ENCODE data around the gene MAF.

MAF gene

GRCh38 chr16:79634298-79634697 lies 33.8 kb upstream of the MAF start:
- no peaks in the 10 kb centered on the region for H3K27me3 ChIP-seq (ENCODE audit: control insufficient read depth in 1 of 2, insufficient read depth in 2 of 2, low read length in 2 of 2)
- H3K4me1 ChIP-seq (ENCODE audit: control insufficient read depth in 1 of 2, insufficient read depth in 2 of 2, low read length in 2 of 2), result no peaks in the 10 kb centered on the region
- H3K36me3 ChIP-seq (ENCODE audit: control insufficient read depth in 1 of 2, insufficient read depth in 2 of 2, low read length in 2 of 2), result no peaks in the 10 kb centered on the region
- no peak overlapping the region for H3K9ac ChIP-seq (ENCODE audit: low read depth in 1 of 2, low read length in 2 of 2)
- no peak overlapping the region for H3K4me3 ChIP-seq (ENCODE audit: low read depth in 1 of 2, low read length in 2 of 2)
- no peaks in the 10 kb centered on the region for H3K9me3 ChIP-seq (ENCODE audit: control insufficient read depth in 1 of 2, low read length in 2 of 2)
- H3K27ac ChIP-seq (ENCODE audit: low read depth, low read length), result no peak overlapping the region

DNA sequence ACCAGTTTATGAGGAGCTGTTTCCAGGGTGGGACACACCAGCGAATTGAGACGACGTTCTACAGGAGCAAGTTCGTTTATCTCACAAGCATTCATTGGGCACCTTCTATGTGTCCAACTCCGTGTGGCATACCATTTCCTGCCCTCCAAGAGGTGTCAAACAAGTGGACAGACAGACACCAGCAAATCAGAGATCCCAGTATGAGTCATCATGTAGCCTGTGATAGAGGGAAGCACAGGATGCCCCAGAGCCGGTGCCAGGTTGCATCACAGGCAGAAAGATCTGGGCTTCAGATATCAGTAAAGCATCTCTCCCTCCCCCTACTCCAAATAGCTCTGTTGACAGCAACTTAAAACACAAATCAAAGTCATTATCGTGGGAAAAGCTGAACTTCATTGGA lies 31.8 kb upstream of the MAF start:
- Histone ChIP-seq H3K27ac (ENCODE audit: low read depth, low read length) (no peak overlapping the region), H3K27me3 (ENCODE audit: control insufficient read depth in 1 of 2, insufficient read depth in 2 of 2, low read length in 2 of 2) (no peaks in the 10 kb centered on the region), H3K9me3 (ENCODE audit: control insufficient read depth in 1 of 2, low read length in 2 of 2) (no peaks in the 10 kb centered on the region), H3K4me1 (ENCODE audit: control insufficient read depth in 1 of 2, insufficient read depth in 2 of 2, low read length in 2 of 2) (no peaks in the 10 kb centered on the region), H3K4me3 (ENCODE audit: low read depth in 1 of 2, low read length in 2 of 2) (no peak overlapping the region), H3K36me3 (ENCODE audit: control insufficient read depth in 1 of 2, insufficient read depth in 2 of 2, low read length in 2 of 2) (no peaks in the 10 kb centered on the region), H3K9ac (ENCODE audit: low read depth in 1 of 2, low read length in 2 of 2) (no peak overlapping the region)

DNA sequence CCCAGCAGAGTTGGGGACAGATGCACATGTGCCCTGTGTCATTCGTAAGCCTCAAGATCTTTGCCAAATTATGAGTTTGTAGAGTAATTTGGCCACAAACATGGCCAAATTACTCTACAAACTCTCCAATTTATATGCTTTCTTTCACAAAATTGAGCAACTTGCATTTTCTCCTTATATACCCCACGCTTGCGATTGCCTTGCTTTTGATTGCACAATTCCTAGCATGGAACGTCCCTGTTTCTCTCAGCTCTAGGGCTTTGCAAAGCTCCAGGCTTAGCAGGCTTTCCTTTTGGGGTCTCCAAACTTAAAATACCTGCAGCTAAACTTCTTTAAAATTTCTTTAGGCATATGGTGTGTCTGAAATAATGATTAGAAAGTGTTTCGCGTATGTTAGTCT lies 28.5 kb upstream of the MAF start:
- Histone ChIP-seq H3K27ac (ENCODE audit: low read depth, low read length) (no peak overlapping the region), H3K36me3 (ENCODE audit: control insufficient read depth in 1 of 2, insufficient read depth in 2 of 2, low read length in 2 of 2) (no peaks in the 10 kb centered on the region), H3K4me1 (ENCODE audit: control insufficient read depth in 1 of 2, insufficient read depth in 2 of 2, low read length in 2 of 2) (no peaks in the 10 kb centered on the region), H3K27me3 (ENCODE audit: control insufficient read depth in 1 of 2, insufficient read depth in 2 of 2, low read length in 2 of 2) (no peaks in the 10 kb centered on the region), H3K4me3 (ENCODE audit: low read depth in 1 of 2, low read length in 2 of 2) (no peak overlapping the region), H3K9ac (ENCODE audit: low read depth in 1 of 2, low read length in 2 of 2) (no peak overlapping the region), H3K9me3 (ENCODE audit: control insufficient read depth in 1 of 2, low read length in 2 of 2) (no peaks in the 10 kb centered on the region)

DNA sequence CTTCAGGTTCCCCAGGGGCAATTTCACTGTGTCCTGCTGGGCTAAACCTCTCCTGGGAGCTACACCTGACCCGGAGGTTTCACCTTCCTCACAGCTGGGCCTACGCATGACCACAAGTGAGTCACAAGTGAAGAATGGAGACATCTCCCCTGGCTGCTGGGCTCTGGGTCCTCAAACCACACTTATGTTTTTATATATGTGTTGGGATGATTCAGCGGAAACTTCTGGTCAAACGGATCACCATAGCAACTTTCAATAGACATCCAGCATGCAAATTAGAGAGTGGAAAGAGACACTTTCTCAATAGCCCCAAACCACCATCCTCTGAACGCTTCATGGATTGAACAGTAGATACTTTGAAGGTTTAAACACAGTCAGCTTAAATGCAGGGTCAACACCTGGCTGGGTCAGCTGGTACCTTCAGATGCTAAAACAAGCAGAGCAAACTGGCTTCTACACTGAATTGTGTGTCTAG lies 28.0 kb upstream of the MAF start:
- H3K9ac ChIP-seq (ENCODE audit: low read depth in 1 of 2, low read length in 2 of 2), result no peak overlapping the region
- H3K27me3 ChIP-seq (ENCODE audit: control insufficient read depth in 1 of 2, insufficient read depth in 2 of 2, low read length in 2 of 2), result no peaks in the 10 kb centered on the region
- H3K36me3 ChIP-seq (ENCODE audit: control insufficient read depth in 1 of 2, insufficient read depth in 2 of 2, low read length in 2 of 2), result no peaks in the 10 kb centered on the region
- no peak overlapping the region for H3K4me3 ChIP-seq (ENCODE audit: low read depth in 1 of 2, low read length in 2 of 2)
- no peak overlapping the region for H3K27ac ChIP-seq (ENCODE audit: low read depth, low read length)
- H3K4me1 ChIP-seq (ENCODE audit: control insufficient read depth in 1 of 2, insufficient read depth in 2 of 2, low read length in 2 of 2), result no peaks in the 10 kb centered on the region
- H3K9me3 ChIP-seq (ENCODE audit: control insufficient read depth in 1 of 2, low read length in 2 of 2), result no peaks in the 10 kb centered on the region

DNA sequence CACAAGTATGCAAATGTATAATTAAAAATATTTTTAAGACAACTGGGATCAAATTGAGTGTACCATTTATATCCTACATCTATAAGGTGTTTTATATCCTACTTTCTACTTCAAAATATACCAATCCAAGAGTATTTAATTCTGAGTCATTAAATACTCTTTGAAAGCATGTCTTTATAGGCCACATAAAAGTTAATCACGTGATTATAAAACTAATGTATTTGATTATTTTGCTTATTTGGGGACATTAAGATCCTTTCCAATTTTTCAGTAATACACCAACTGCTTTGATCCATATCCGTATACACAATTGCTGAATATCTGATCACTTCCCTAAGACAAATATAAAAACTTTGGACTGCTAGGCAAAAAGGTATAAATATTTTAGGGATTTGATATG lies 26.6 kb upstream of the MAF start:
- Histone ChIP-seq H3K4me3 (ENCODE audit: low read depth in 1 of 2, low read length in 2 of 2) (no peak overlapping the region), H3K9me3 (ENCODE audit: control insufficient read depth in 1 of 2, low read length in 2 of 2) (no peaks in the 10 kb centered on the region), H3K4me1 (ENCODE audit: control insufficient read depth in 1 of 2, insufficient read depth in 2 of 2, low read length in 2 of 2) (no peaks in the 10 kb centered on the region), H3K36me3 (ENCODE audit: control insufficient read depth in 1 of 2, insufficient read depth in 2 of 2, low read length in 2 of 2) (no peaks in the 10 kb centered on the region), H3K27me3 (ENCODE audit: control insufficient read depth in 1 of 2, insufficient read depth in 2 of 2, low read length in 2 of 2) (no peaks in the 10 kb centered on the region), H3K9ac (ENCODE audit: low read depth in 1 of 2, low read length in 2 of 2) (no peak overlapping the region), H3K27ac (ENCODE audit: low read depth, low read length) (no peak overlapping the region)

DNA sequence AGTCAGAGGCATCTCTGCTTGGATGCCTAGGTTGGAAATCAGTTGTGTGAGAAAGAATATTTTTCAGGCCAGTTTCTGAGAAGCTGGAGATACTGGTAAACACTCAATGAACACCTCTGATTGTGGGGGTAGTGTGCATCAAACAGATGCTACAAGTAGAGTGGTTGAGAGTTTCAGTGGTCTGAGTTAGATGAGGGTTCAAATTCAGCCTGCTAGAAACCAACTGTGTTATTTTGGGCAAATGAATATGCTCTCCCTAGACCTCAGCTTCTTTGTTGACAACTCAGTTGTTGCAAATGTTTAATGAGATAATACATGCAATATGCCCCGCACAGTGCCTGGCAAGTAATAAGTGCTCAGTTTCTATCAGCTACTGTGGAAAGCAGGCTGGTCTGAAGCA lies 25.2 kb upstream of the MAF start:
- Histone ChIP-seq H3K27ac (ENCODE audit: low read depth, low read length) (no peak overlapping the region), H3K36me3 (ENCODE audit: control insufficient read depth in 1 of 2, insufficient read depth in 2 of 2, low read length in 2 of 2) (no peaks in the 10 kb centered on the region), H3K9me3 (ENCODE audit: control insufficient read depth in 1 of 2, low read length in 2 of 2) (no peaks in the 10 kb centered on the region), H3K27me3 (ENCODE audit: control insufficient read depth in 1 of 2, insufficient read depth in 2 of 2, low read length in 2 of 2) (no peaks in the 10 kb centered on the region), H3K4me1 (ENCODE audit: control insufficient read depth in 1 of 2, insufficient read depth in 2 of 2, low read length in 2 of 2) (no peaks in the 10 kb centered on the region), H3K4me3 (ENCODE audit: low read depth in 1 of 2, low read length in 2 of 2) (no peak overlapping the region), H3K9ac (ENCODE audit: low read depth in 1 of 2, low read length in 2 of 2) (no peak overlapping the region)

DNA sequence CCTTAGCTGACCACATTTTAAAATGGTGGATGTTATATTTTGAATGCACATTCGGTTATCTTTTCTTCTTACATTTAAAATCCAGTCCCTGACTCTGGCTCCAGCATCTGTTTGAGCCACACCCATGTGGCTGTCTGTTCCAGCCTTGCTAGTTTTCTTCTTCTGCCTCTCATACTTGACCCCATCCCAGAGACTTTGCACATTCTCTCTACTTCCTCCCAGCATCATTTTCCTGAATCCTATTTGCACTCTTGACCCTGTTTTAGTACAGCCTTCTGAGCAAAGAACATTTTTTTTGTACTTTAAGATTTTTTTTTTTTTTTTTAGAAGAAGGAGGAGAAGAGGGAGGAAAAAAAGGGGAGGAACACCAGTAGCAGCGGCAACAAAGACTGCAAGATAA lies 23.3 kb upstream of the MAF start:
- Histone ChIP-seq H3K36me3 (ENCODE audit: control insufficient read depth in 1 of 2, insufficient read depth in 2 of 2, low read length in 2 of 2) (no peaks in the 10 kb centered on the region), H3K4me1 (ENCODE audit: control insufficient read depth in 1 of 2, insufficient read depth in 2 of 2, low read length in 2 of 2) (no peaks in the 10 kb centered on the region), H3K4me3 (ENCODE audit: low read depth in 1 of 2, low read length in 2 of 2) (no peak overlapping the region), H3K27me3 (ENCODE audit: control insufficient read depth in 1 of 2, insufficient read depth in 2 of 2, low read length in 2 of 2) (no peaks in the 10 kb centered on the region), H3K27ac (ENCODE audit: low read depth, low read length) (no peak overlapping the region), H3K9me3 (ENCODE audit: control insufficient read depth in 1 of 2, low read length in 2 of 2) (no peaks in the 10 kb centered on the region), H3K9ac (ENCODE audit: low read depth in 1 of 2, low read length in 2 of 2) (no peak overlapping the region)

GRCh38 chr16:79623062-79623461 lies 22.5 kb upstream of the MAF start:
- no peak overlapping the region for H3K27ac ChIP-seq (ENCODE audit: low read depth, low read length)
- no peak overlapping the region for H3K9ac ChIP-seq (ENCODE audit: low read depth in 1 of 2, low read length in 2 of 2)
- H3K36me3 ChIP-seq (ENCODE audit: control insufficient read depth in 1 of 2, insufficient read depth in 2 of 2, low read length in 2 of 2), result no peaks in the 10 kb centered on the region
- no peaks in the 10 kb centered on the region for H3K4me1 ChIP-seq (ENCODE audit: control insufficient read depth in 1 of 2, insufficient read depth in 2 of 2, low read length in 2 of 2)
- no peaks in the 10 kb centered on the region for H3K9me3 ChIP-seq (ENCODE audit: control insufficient read depth in 1 of 2, low read length in 2 of 2)
- H3K27me3 ChIP-seq (ENCODE audit: control insufficient read depth in 1 of 2, insufficient read depth in 2 of 2, low read length in 2 of 2), result no peaks in the 10 kb centered on the region
- H3K4me3 ChIP-seq (ENCODE audit: low read depth in 1 of 2, low read length in 2 of 2), result no peak overlapping the region

DNA sequence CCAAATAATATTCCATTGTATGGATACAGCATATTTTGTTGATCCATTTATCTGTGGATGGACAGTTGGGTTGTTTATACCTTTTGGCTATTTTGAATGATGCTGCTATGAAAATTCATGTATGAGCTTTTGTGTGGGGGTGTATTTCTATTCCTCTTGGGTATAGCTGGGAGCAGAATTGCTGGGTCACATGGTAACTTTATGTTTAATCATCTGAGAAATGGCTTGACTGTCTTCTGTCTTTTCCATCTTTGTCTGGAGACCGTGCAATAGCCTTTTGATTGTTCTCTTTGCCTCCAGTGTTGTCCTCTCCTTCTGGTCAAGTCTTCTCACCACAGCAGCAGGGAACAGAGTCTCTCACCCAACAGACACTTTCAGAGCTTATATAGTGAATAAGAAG lies 20.5 kb upstream of the MAF start:
- Histone ChIP-seq H3K9ac (ENCODE audit: low read depth in 1 of 2, low read length in 2 of 2) (no peak overlapping the region), H3K27me3 (ENCODE audit: control insufficient read depth in 1 of 2, insufficient read depth in 2 of 2, low read length in 2 of 2) (no peaks in the 10 kb centered on the region)

DNA sequence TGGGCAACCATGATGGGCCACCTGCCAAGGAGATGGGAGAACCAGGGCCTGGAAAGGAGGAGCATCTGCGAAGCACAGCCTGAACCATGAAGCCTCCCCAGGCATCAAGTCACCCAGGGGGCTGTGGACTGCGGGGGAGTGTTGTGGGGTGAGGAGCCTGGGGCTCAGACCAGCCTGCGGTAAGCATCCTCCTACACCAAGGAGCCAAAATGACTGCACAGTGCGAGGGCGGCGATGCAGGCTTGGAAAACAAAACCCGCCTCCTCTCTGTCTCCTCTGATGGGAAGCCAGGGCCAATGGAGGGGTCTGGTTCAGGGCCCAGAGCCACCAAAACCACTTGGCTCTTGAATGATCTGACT lies 18.1 kb upstream of the MAF start:
- no peaks in the 10 kb centered on the region for H3K4me1 ChIP-seq (ENCODE audit: control insufficient read depth in 1 of 2, insufficient read depth in 2 of 2, low read length in 2 of 2)
- H3K9me3 ChIP-seq (ENCODE audit: control insufficient read depth in 1 of 2, low read length in 2 of 2), result no peaks in the 10 kb centered on the region
- H3K27me3 ChIP-seq (ENCODE audit: control insufficient read depth in 1 of 2, insufficient read depth in 2 of 2, low read length in 2 of 2), result no peaks in the 10 kb centered on the region
- no peak overlapping the region for H3K4me3 ChIP-seq (ENCODE audit: low read depth in 1 of 2, low read length in 2 of 2)
- no peak overlapping the region for H3K9ac ChIP-seq (ENCODE audit: low read depth in 1 of 2, low read length in 2 of 2)
- H3K27ac ChIP-seq (ENCODE audit: low read depth, low read length), result no peak overlapping the region
- no peaks in the 10 kb centered on the region for H3K36me3 ChIP-seq (ENCODE audit: control insufficient read depth in 1 of 2, insufficient read depth in 2 of 2, low read length in 2 of 2)

More for the DNA sequence above, 20.5 kb upstream of the MAF start:
- Histone ChIP-seq H3K36me3 (ENCODE audit: control insufficient read depth in 1 of 2, insufficient read depth in 2 of 2, low read length in 2 of 2) (no peaks in the 10 kb centered on the region), H3K9me3 (ENCODE audit: control insufficient read depth in 1 of 2, low read length in 2 of 2) (no peaks in the 10 kb centered on the region), H3K4me1 (ENCODE audit: control insufficient read depth in 1 of 2, insufficient read depth in 2 of 2, low read length in 2 of 2) (no peaks in the 10 kb centered on the region), H3K4me3 (ENCODE audit: low read depth in 1 of 2, low read length in 2 of 2) (no peak overlapping the region), H3K27ac (ENCODE audit: low read depth, low read length) (no peak overlapping the region)

- Histone ChIP-seq H3K27me3 (ENCODE audit: control insufficient read depth in 1 of 2, insufficient read depth in 2 of 2, low read length in 2 of 2) (no peaks in the 10 kb centered on the region), H3K4me3 (ENCODE audit: low read depth in 1 of 2, low read length in 2 of 2) (no peak overlapping the region), H3K27ac (ENCODE audit: low read depth, low read length) (no peak overlapping the region), H3K9ac (ENCODE audit: low read depth in 1 of 2, low read length in 2 of 2) (no peak overlapping the region), H3K9me3 (ENCODE audit: control insufficient read depth in 1 of 2, low read length in 2 of 2) (no peaks in the 10 kb centered on the region), H3K4me1 (ENCODE audit: control insufficient read depth in 1 of 2, insufficient read depth in 2 of 2, low read length in 2 of 2) (no peaks in the 10 kb centered on the region), H3K36me3 (ENCODE audit: control insufficient read depth in 1 of 2, insufficient read depth in 2 of 2, low read length in 2 of 2) (no peaks in the 10 kb centered on the region)
Measured at GRCh38 chr16:79618041-79618691, 17.6 kb upstream of the MAF start.

Data from duodenal mucosa (tissue), 2 donors.